Karpas-422 (cell line): ENCODE results near the gene MYH10. TPM values are rescaled to one million over a fixed set of nuclear protein-coding genes. Genes with fewer than 3 reads are reported as not detected.

Experiments used
- DNase-seq: peaks from one replicate; pipeline ENCODE4 v3.0.0-alpha.2; 2015
- H2AFZ ChIP-seq: fragments of 200-600 bp; sonication (generic); 2 replicates; pipeline ENCODE4 v1.6.1; 2014; ENCODE audit warnings: antibody characterized with exemption, low read length, mixed read lengths
- H3K27ac ChIP-seq: fragments of 200-600 bp; sonication (generic); 2 replicates; pipeline ENCODE4 v1.5.1; 2014; ENCODE audit warnings: mild to moderate bottlenecking, low read length, moderate library complexity
- H3K27me3 ChIP-seq: fragments of 200-600 bp; sonication (generic); 2 replicates; pipeline ENCODE4 v1.6.1; 2014; ENCODE audit warnings: low read length, mixed read lengths
- H3K36me3 ChIP-seq: fragments of 200-600 bp; sonication (generic); 2 replicates; pipeline ENCODE4 v1.6.1; 2014; ENCODE audit warnings: low read length, mixed read lengths; ENCODE audit not compliant: insufficient read depth
- H3K4me1 ChIP-seq: fragments of 200-600 bp; sonication (generic); 2 replicates; pipeline ENCODE4 v1.6.1; 2014; ENCODE audit warnings: mild to moderate bottlenecking, low read length, mixed read lengths
- H3K4me2 ChIP-seq: fragments of 200-600 bp; sonication (generic); 2 replicates; pipeline ENCODE4 v1.6.1; 2014; ENCODE audit warnings: low read length, low read depth, mild to moderate bottlenecking; ENCODE audit not compliant: poor library complexity, severe bottlenecking
- H3K4me3 ChIP-seq: fragments of 200-600 bp; sonication (generic); 2 replicates; pipeline ENCODE4 v1.5.1; 2014; ENCODE audit warnings: mild to moderate bottlenecking, antibody characterized with exemption, low read length, mixed read lengths
- H3K79me2 ChIP-seq: fragments of 200-600 bp; sonication (generic); 2 replicates; pipeline ENCODE4 v1.6.1; 2014; ENCODE audit warnings: mild to moderate bottlenecking, low read length, mixed read lengths
- H3K9ac ChIP-seq: fragments of 200-600 bp; sonication (generic); 2 replicates; pipeline ENCODE4 v1.6.0; 2014; ENCODE audit warnings: low read length
- H3K9me2 ChIP-seq: fragments of 200-600 bp; sonication (generic), shearing (Covaris generic); replicated peaks from 2 replicates; pipeline ENCODE4 v1.6.0; 2014; ENCODE audit warnings: mild to moderate bottlenecking, low read length, moderate library complexity; ENCODE audit not compliant: insufficient read depth
- H3K9me3 ChIP-seq: fragments of 300-700, 200-600 bp; sonication (generic); 2 replicates; pipeline ENCODE4 v1.6.1; 2014; ENCODE audit warnings: low read length, mixed read lengths
- H4K20me1 ChIP-seq: fragments of 200-600 bp; sonication (generic); 2 replicates; pipeline ENCODE4 v1.6.1; 2014; ENCODE audit warnings: mild to moderate bottlenecking, antibody characterized with exemption, low read length, low read depth; ENCODE audit not compliant: insufficient read depth
- total RNA-seq: library from RNA; depleted of rRNA; stranded (reverse); fragments of >200 nt; shearing (Covaris generic); gene quantifications from 2 replicates; pipeline ENCODE4 v1.2.3, GENCODE V29; 2014; ENCODE audit warnings: low replicate concordance

MYH10 gene
- total RNA-seq, 1 experiment from 2014 or later, result not detected

DNA sequence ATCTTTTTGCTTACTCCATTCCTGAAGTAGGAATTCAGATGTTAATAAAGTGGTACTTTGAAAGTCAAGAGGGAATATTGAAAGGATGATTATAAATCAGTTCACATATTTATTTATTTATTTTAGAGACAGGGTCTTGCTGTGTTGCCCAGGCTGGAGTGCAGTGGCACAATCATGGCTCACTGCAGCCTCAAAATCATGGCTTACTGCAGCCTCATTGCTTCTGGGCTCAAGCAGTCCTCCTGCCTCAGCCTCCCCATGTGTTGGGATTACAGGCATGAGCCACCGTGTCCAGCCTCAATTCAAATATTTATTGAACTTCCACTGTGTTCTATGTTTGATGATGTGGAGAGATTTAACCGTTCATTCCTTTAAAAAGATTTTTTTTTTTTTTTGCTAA lies 188.2 kb downstream of the MYH10 start:
- no peak overlapping the region for H2AFZ ChIP-seq
- peaks cover 78% of the 10 kb centered on the region for H3K79me2 ChIP-seq
- no peaks in the 10 kb centered on the region for H3K27me3 ChIP-seq
- H3K27ac ChIP-seq, result no peak overlapping the region
- no peak overlapping the region for H3K4me3 ChIP-seq
- no peak overlapping the region for H3K4me2 ChIP-seq
- no peak for DNase-seq
- no peaks in the 10 kb centered on the region for H4K20me1 ChIP-seq
- H3K9me3 ChIP-seq, result no peaks in the 10 kb centered on the region
- H3K36me3 ChIP-seq, result peaks cover 22% of the 10 kb centered on the region; the same call in 1 of the 2 replicates
- no peaks in the 10 kb centered on the region for H3K9me2 ChIP-seq
- H3K4me1 ChIP-seq, result peaks cover 5% of the 10 kb centered on the region
- no peak overlapping the region for H3K9ac ChIP-seq

DNA sequence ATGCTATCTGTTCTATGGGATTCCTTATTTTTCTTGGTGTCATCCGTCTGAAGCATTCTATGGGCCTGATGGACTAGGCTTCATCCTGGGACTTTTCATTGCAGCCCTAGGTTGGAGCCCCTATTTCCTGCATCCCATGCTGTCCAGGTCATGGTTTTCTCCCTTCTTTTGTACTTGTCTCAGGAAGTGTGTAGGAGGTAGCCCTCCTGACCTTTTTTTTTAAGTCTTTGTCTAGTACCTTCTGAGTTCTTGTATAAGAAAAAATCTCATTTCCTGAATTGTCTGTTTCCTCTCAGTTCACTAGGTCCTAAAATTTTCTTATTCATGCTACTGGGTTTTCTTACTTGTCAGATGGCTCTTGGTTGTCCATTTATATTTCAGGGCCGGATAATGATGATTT lies 188.8 kb downstream of the MYH10 start:
- no peak for DNase-seq
- H3K9ac ChIP-seq, result no peak overlapping the region
- H2AFZ ChIP-seq, result no peak overlapping the region
- no peak overlapping the region for H3K4me2 ChIP-seq
- H3K36me3 ChIP-seq, result peaks cover 21% of the 10 kb centered on the region; the same call in 1 of the 2 replicates
- H3K4me3 ChIP-seq, result no peak overlapping the region
- H4K20me1 ChIP-seq, result no peaks in the 10 kb centered on the region; the same call in 1 of the 2 replicates
- no peaks in the 10 kb centered on the region for H3K9me3 ChIP-seq
- peaks cover 7% of the 10 kb centered on the region for H3K4me1 ChIP-seq
- no peaks in the 10 kb centered on the region for H3K9me2 ChIP-seq
- peaks cover 82% of the 10 kb centered on the region for H3K79me2 ChIP-seq
- no peak overlapping the region for H3K27ac ChIP-seq
- H3K27me3 ChIP-seq, result no peaks in the 10 kb centered on the region

DNA sequence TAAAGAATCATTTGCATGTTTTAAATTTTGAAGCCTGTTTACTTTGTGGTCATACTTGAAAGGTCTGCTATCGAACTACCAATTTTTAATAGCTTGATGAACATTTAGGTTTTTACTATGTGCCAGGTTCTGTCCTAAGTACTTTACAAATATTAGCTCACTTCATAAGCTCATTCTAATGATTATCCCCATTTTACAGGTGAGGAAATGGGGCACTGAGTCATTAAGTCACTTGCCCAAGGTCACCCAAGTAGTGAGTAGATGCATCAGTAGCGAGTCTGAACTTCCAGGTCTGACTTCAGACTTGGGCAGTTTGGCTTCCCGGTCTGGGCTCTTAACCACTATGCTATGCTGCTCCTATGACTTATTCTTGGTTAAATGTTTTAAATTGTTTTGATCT lies 190.8 kb downstream of the MYH10 start:
- Histone ChIP-seq H3K4me1 (peaks cover 11% of the 10 kb centered on the region), H3K36me3 (peaks cover 10% of the 10 kb centered on the region; the same call in 1 of the 2 replicates), H3K27me3 (no peaks in the 10 kb centered on the region), H3K27ac (no peak overlapping the region), H3K79me2 (peaks cover 80% of the 10 kb centered on the region), H3K4me3 (no peak overlapping the region), H2AFZ (no peak overlapping the region), H3K9ac (no peak overlapping the region), H3K9me2 (no peaks in the 10 kb centered on the region), H3K9me3 (no peaks in the 10 kb centered on the region), H4K20me1 (no peaks in the 10 kb centered on the region; the same call in 1 of the 2 replicates), H3K4me2 (no peak overlapping the region)
- DNase-seq, result no peak

DNA sequence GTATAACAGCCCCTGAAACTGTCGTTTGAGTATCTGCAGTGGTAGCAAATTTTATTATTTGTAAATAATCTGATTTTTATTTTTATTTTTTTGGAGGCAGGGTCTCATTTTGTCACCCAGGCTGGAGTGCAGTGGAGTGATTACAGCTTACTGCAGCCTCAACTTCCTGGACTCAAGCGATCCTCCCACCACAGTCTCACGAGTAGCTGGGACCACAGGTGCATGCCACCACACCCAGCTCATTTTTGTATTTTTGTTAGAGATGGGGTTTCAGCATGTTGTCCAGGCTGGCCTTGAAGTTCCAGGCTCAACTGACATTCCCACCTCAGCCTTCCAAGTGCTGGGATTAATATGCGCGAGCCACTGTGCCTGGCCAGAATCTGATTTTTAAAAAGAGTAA lies 192.1 kb downstream of the MYH10 start:
- Histone ChIP-seq H3K9ac (no peak overlapping the region), H4K20me1 (no peaks in the 10 kb centered on the region; the same call in 1 of the 2 replicates), H3K4me3 (no peak overlapping the region), H3K4me1 (peaks cover 11% of the 10 kb centered on the region), H2AFZ (no peak overlapping the region), H3K27ac (no peak overlapping the region), H3K27me3 (no peaks in the 10 kb centered on the region), H3K4me2 (no peak overlapping the region), H3K79me2 (peaks cover 72% of the 10 kb centered on the region), H3K36me3 (peaks cover 5% of the 10 kb centered on the region; the same call in 1 of the 2 replicates), H3K9me3 (no peaks in the 10 kb centered on the region), H3K9me2 (no peaks in the 10 kb centered on the region)
- no peak for DNase-seq

DNA sequence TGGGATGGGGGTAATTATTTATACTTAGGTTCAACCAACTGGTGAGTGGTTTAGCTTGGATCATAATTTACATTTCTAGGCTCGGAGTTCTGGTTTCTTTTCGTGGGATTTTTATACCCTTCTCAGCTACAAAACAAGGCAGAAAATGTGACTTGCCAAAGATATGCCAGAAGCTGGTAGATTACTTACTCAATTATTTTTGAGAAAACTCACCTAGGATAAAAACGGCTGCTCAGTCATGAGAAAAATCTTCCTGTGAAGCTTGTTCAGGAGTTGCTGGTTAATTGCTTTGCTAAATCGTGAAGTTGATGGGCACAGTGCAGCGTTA lies 193.7 kb downstream of the MYH10 start:
- Histone ChIP-seq H3K4me3 (peak overlapping the region; percentile 86), H3K79me2 (peaks cover 59% of the 10 kb centered on the region), H3K4me1 (peaks cover 11% of the 10 kb centered on the region), H3K9me3 (no peaks in the 10 kb centered on the region), H4K20me1 (no peaks in the 10 kb centered on the region; the same call in 1 of the 2 replicates), H3K27me3 (no peaks in the 10 kb centered on the region), H3K4me2 (peak overlapping the region; percentile 84), H3K9me2 (no peaks in the 10 kb centered on the region), H3K36me3 (peaks cover 5% of the 10 kb centered on the region; the same call in 1 of the 2 replicates), H2AFZ (no peak overlapping the region), H3K9ac (peak overlapping the region; percentile 99), H3K27ac (peak overlapping the region; percentile 67; the same call in 1 of the 2 replicates)
- DNase-seq, result no peak

DNA sequence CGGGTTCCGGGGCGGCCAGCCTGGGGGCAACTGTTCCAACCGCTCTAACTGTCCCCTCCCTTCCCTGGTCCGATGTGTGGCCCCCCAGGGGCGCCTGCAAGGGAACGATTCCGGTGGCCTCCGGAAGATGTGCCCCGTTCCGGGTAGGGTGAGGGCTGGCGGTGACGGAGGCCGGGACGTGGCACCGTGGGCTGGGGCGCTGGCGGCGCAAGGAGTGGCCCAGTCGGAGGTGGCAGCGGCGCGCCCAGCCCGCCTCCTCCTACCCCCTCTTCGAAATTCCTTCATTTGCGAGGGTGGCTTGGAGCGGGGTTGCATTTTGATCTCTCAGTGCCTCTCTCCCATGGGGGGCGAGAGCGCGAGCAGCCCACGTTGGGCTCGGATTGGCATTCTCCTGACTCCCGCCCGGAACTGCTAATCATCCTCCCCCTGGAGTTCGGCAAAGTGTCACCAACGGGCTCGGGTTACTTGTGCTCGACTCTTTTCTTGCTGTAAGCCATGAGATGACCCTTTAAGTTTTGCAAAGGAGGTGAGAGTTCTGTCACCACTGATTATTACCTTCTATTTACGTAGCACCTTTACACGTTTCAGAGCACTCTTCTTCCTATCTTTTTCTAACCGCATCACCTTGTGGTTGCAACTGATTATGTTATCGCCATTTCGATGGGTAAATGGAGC lies 194.2 kb downstream of the MYH10 start:
- H4K20me1 ChIP-seq, result no peaks in the 10 kb centered on the region; the same call in 1 of the 2 replicates
- peak overlapping the region; percentile 99 for H3K9ac ChIP-seq
- peaks cover 11% of the 10 kb centered on the region for H3K4me1 ChIP-seq
- peak overlapping the region; percentile 38; the same call in 1 of the 2 replicates for H2AFZ ChIP-seq
- peaks cover 5% of the 10 kb centered on the region; the same call in 1 of the 2 replicates for H3K36me3 ChIP-seq
- H3K27me3 ChIP-seq, result no peaks in the 10 kb centered on the region
- peak overlapping the region; percentile 86 for H3K4me3 ChIP-seq
- H3K9me2 ChIP-seq, result no peaks in the 10 kb centered on the region
- DNase-seq, result peak; percentile 78
- peak overlapping the region; percentile 67 for H3K27ac ChIP-seq
- peak overlapping the region; percentile 84 for H3K4me2 ChIP-seq
- peaks cover 54% of the 10 kb centered on the region for H3K79me2 ChIP-seq
- no peaks in the 10 kb centered on the region for H3K9me3 ChIP-seq

DNA sequence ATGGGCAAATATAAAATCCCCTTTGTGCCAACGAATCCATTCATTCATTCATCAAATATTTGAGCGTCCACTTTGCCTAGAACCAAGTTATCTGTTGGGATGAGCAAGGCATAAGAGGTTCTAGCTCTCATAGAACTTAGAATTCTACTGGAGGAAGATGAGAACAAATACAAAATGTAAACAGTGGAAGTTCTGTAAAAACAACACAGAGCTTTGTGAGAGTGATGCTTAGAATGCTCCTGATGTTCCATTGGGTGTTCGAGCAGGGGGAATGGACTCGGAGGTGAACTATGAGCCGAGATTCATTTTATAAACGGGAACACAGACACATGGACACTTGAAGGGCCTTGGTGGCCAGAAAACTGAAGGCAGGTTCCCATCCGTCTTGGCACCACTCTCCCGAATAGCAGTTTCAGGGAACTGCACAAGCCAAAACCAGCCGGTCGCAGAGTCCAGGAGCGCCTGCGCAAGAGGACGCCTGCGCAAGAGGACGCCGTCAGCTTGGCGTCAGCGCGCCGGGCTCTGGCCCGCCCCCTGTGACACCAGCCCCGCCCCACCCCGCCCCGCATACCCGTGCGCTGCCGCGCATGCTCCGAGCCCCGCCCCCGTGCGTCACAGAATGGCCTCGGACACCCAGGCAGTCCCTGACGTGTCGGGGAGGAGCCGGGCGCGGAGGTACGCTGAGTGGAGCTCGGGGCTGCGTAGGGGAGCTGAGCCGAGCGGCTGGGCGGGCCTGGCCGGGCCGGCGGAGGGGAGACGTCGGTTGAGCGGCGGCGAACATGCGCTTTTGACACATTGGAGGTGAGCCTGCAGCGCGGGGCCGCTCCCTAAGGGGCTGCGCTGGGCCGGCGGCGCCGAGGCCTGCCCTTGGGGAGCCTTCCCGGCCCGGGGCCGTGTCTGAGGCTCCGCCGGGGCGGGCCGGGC lies 195.0 kb downstream of the MYH10 start, which contains the start of gene NDEL1:
Gene NDEL1, plus strand, starts transcription at position 640 of the 924 bp plus-strand sequence. CDS start 8,388 bp downstream, outside the sequence.
- peak within 1 kb of the TSS; percentile 73 for H2AFZ ChIP-seq
- no peaks in the 10 kb centered on the region for H3K9me3 ChIP-seq
- H3K4me2 ChIP-seq, result peak within 1 kb of the TSS; percentile 94
- H3K9ac ChIP-seq, result peak within 1 kb of the TSS; percentile 99
- peaks cover 11% of the 10 kb centered on the region for H3K4me1 ChIP-seq
- no peaks in the 10 kb centered on the region for H3K9me2 ChIP-seq
- H3K79me2 ChIP-seq, result peaks cover 46% of the 10 kb centered on the region
- H4K20me1 ChIP-seq, result no peaks in the 10 kb centered on the region; the same call in 1 of the 2 replicates
- no peaks in the 10 kb centered on the region for H3K27me3 ChIP-seq
- H3K27ac ChIP-seq, result peak within 1 kb of the TSS; percentile 67
- peaks cover 5% of the 10 kb centered on the region; the same call in 1 of the 2 replicates for H3K36me3 ChIP-seq
- H3K4me3 ChIP-seq, result peak within 1 kb of the TSS; percentile 86
- peak; percentile 99 for DNase-seq

DNA sequence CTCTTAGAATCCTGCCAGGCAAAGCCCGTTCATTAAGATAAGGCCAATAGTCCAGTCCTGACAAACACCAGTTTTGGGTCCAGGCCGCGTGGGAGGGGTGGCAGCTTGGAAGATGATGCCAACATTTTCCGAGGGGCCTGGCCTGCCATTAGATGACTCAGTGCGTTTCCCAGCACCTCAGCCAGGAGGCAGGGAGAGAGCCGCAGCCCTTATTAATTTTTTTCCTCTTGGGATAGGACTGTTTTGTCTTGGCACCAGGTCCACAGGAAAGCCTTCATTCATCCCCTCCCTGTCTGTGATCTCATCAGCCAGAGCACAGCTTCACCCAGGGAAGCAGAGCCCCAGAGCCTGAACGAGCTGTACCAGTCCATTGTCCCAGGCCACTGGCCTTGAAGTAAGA lies 199.6 kb downstream of the MYH10 start:
- no peak overlapping the region for H2AFZ ChIP-seq

More for the DNA sequence above, 199.6 kb downstream of the MYH10 start:
- H3K9me2 ChIP-seq, result no peaks in the 10 kb centered on the region
- no peak for DNase-seq
- no peak overlapping the region for H3K4me2 ChIP-seq
- no peaks in the 10 kb centered on the region for H3K9me3 ChIP-seq
- H4K20me1 ChIP-seq, result no peaks in the 10 kb centered on the region; the same call in 1 of the 2 replicates
- peaks cover 4% of the 10 kb centered on the region for H3K4me1 ChIP-seq
- no peaks in the 10 kb centered on the region for H3K36me3 ChIP-seq
- H3K4me3 ChIP-seq, result no peak overlapping the region
- H3K27me3 ChIP-seq, result no peaks in the 10 kb centered on the region
- H3K27ac ChIP-seq, result no peak overlapping the region
- H3K79me2 ChIP-seq, result peaks cover under 1% of the 10 kb centered on the region
- no peak overlapping the region for H3K9ac ChIP-seq
